ENCODE data around the gene GDF10.
A peak's percentile ranks its signal among the peaks of the same experiment; 100 is the strongest.

Gene GDF10

DNA sequence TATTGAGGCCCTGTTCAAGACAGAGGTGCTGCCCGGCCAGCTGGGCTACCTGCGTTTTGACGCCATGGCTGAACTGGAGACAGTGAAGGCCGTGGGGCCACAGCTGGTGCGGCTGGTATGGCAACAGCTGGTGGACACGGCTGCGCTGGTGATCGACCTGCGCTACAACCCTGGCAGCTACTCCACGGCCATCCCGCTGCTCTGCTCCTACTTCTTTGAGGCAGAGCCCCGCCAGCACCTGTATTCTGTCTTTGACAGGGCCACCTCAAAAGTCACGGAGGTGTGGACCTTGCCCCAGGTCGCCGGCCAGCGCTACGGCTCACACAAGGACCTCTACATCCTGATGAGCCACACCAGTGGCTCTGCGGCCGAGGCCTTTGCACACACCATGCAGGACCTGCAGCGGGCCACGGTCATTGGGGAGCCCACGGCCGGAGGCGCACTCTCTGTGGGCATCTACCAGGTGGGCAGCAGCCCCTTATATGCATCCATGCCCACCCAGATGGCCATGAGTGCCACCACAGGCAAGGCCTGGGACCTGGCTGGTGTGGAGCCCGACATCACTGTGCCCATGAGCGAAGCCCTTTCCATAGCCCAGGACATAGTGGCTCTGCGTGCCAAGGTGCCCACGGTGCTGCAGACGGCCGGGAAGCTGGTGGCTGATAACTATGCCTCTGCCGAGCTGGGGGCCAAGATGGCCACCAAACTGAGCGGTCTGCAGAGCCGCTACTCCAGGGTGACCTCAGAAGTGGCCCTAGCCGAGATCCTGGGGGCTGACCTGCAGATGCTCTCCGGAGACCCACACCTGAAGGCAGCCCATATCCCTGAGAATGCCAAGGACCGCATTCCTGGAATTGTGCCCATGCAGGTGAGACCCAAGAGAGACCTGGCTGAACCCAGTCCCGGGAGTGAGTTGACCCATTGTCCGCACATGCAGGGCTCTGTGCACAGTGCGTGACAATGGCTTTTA is 51.0 kb downstream of the GDF10 start:
- H3K27ac ChIP-seq: no peak overlapping the region
- TF ChIP-seq, protein P1, sequence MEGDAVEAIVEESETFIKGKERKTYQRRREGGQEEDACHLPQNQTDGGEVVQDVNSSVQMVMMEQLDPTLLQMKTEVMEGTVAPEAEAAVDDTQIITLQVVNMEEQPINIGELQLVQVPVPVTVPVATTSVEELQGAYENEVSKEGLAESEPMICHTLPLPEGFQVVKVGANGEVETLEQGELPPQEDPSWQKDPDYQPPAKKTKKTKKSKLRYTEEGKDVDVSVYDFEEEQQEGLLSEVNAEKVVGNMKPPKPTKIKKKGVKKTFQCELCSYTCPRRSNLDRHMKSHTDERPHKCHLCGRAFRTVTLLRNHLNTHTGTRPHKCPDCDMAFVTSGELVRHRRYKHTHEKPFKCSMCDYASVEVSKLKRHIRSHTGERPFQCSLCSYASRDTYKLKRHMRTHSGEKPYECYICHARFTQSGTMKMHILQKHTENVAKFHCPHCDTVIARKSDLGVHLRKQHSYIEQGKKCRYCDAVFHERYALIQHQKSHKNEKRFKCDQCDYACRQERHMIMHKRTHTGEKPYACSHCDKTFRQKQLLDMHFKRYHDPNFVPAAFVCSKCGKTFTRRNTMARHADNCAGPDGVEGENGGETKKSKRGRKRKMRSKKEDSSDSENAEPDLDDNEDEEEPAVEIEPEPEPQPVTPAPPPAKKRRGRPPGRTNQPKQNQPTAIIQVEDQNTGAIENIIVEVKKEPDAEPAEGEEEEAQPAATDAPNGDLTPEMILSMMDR (conservative IDR thresholded peaks at IDR 0.05): no peak

DNA sequence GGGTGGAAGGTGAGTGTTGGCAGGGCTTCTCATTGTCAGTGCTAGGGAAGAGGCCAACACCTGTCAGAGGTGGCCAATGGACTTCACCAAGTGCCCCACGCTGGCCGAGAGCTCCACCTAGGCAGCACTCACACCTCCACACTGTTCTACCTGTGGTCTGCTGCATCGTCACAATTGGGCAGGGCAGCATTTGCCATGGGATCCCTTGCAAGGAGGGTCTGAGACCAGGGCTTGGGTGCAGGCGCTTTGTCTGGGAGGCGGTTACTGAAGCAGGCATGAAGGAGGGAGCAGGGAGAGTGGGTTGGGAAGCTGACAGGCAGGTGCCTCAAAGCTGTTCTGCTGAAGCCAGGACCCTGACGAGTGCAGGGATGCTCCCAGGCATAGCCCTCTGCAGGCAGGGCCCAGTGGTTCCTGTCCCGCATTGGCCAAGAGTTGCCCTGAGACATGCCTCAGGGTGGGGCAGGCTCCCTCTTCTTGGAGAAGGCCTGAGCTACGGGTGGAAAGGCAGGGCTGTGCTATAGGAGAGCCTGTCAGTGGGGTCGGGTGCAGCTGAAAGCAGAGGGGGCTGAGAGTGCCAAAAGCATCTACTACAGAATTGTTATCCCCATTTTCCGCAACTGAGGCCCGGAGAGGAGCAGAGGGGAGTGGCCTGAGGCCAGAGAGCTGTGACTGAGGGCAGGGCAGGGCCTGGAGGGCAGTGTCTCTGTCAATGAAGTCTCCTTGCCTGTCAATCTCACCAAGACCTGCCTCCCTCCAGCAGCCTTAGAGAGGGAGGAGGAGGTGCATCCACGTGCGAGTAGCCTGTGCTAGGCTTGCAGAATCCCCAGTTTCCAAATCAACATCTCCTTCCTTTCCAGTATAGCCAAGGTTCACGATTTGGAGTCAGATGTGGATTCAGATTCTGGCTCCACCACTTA is 52.2 kb downstream of the GDF10 start:
- H3K27ac ChIP-seq: no peak overlapping the region
- TF ChIP-seq, protein P1 (conservative IDR thresholded peaks at IDR 0.05): no peak

DNA sequence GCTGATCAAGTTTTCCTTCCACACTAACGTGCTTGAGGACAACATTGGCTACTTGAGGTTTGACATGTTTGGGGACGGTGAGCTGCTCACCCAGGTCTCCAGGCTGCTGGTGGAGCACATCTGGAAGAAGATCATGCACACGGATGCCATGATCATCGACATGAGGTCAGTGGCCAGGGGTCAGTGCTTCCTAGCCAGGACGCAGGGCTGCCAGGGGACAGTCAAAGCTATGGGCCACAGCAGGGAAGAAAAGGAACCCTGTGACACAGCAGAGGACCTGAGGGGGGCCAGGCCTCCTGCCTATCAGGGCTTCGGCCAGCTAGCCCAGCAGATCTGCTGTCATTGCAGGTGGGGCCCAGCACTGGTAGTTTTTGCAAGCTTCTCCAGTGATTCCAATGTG is 53.4 kb downstream of the GDF10 start:
- no peak overlapping the region for H3K27ac ChIP-seq
- TF ChIP-seq, protein P1 (conservative IDR thresholded peaks at IDR 0.05): no peak

DNA sequence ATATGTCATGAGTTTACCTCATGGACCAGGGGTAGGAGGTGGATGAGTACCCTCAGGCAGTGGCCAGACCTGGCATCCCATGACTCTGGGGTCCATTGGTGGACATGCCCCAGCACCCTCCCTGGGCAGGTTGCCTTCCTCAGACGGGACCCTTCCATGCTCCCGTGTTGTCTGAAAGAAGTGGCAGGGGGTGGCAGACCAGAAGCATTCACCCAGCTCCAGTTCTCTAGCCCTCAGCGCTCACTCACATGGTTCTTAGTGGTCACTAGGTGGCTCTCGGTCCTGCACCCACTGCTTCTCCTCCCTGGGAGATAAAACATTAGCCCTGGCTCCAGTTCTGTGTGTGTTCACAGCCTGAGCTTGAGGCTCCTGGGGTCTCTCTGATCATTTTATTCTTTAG is 54.2 kb downstream of the GDF10 start:
- H3K27ac ChIP-seq: no peak overlapping the region
- TF ChIP-seq, protein P1 (conservative IDR thresholded peaks at IDR 0.05): peak; percentile 33

DNA sequence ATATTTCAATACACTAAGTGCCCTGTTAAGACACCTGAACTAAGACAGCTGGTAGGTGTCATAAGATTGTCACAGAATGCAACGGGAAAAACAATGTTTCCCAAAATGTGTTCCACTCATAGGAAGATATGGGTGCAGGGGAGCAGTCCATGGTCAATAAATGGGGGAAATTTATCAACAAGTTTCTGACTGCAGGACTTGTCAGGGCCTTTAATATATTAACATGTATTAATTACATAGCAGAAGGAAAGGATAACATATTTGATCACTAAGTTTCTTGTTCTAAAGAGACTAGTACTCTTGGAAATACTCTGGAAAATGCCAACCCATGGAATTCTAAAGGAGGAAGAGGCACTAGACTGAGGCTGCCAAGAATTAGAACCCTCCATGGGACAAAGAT is 54.9 kb downstream of the GDF10 start:
- TF ChIP-seq, protein P1 (conservative IDR thresholded peaks at IDR 0.05): no peak

DNA sequence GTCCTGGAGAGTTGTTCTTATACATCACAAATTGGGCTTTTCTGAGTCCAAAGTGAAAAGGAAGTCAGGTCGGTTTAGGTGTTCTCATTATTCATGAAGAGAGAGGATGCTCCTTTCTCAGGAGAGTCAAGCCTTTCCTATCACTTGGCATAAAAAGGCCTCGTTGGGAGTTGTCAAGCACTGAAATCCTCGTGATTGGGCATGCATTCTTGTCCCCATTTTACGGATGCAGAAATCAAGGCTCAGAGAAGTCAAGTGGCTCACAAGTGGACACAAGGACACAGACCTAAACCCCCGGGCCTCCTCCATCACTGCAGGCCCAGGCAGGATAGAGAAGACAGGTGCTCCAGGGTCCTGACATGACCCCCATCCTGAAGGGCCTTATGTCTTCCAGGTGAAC is 56.7 kb downstream of the GDF10 start:
- TF ChIP-seq, protein P1 (conservative IDR thresholded peaks at IDR 0.05): no peak
- no peak overlapping the region for H3K27ac ChIP-seq

More for the DNA sequence above, 54.9 kb downstream of the GDF10 start:
- no peak overlapping the region for H3K27ac ChIP-seq

DNA sequence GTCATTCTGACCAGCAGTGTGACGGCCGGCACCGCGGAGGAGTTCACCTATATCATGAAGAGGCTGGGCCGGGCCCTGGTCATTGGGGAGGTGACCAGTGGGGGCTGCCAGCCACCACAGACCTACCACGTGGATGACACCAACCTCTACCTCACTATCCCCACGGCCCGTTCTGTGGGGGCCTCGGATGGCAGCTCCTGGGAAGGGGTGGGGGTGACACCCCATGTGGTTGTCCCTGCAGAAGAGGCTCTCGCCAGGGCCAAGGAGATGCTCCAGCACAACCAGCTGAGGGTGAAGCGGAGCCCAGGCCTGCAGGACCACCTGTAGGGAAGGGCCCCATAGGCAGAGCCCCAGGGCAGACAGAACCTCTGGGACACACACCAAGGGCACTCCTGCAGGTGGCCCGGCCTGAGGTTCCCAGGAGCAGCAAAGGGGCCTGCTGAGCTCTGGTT is 57.2 kb downstream of the GDF10 start:
- H3K27ac ChIP-seq: no peak overlapping the region
- TF ChIP-seq, protein P1 (conservative IDR thresholded peaks at IDR 0.05): no peak

Measured in VCaP (cell line).